Putamen (tissue), 1 donor: ENCODE data around the gene SURF6.
"Not testable (repeated sequence)": the region's sequence is repeated elsewhere in the genome, so short reads cannot be mapped to it uniquely, and the experiment has no call there.

Source experiments
- DNase-seq: peaks from one replicate; pipeline ENCODE4 v3.0.0-alpha.2; 2016; ENCODE audit warnings: low spot score

The SURF6 gene

DNA sequence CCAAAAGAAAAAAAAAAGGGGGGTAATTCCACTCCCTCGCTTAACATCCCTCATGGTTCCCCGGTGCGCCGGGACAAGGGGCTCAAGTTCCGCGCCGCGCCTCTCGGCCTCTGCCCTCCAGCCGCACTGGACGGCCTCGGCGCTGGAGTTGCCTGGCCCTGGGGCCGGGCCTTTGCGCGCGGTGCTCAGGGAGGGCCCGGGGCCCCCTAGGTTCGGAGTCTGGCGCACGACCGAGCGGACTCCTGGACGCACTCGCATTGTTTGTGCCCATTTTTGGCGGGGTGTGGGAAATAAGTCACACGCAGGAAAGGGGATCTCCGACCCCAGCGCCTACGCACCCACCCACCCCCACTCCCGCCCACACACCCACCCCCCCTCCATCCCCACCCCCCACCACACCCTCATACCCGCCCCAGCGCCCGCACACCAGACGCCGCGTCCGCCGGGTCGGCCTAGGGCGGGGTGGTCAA is 11.6 kb upstream of the SURF6 start:
- no peak for DNase-seq

DNA sequence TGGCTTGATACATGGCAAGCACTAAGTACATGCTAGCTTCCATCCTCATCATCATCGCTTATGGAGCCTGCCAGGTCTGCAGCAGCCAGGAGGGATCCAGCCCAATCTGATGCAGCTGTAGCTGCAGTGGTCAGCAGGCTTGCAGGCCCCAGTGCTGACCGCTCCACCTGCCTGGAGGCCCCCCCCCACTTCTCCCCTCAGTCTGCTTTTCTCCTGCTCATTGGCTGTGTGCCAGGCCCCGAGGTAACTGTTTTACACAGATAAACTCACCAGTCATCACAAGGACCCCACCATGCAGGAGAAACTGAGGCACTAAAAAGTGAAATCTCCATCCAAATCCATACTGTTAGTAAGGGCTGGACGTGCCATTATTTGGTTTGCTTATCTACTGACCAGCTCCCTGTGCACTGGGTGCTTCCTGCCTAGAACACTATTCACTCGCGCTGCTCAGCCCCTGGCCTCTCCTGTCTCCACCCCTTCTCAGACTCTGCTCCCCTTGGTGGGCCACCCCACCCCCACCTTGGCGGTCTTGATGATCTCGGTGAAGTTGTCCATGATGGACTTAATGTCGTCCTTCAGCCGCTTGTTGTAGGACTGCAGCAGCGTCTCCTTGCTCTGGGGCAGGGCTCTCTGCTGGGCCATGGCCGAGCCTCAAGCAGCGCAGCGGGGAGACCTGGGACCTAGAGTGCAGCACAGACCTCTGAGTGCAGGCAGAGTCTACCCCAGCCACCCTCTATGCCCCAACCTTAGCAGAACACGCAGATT is 10.2 kb upstream of the SURF6 start:
- no peak for DNase-seq

DNA sequence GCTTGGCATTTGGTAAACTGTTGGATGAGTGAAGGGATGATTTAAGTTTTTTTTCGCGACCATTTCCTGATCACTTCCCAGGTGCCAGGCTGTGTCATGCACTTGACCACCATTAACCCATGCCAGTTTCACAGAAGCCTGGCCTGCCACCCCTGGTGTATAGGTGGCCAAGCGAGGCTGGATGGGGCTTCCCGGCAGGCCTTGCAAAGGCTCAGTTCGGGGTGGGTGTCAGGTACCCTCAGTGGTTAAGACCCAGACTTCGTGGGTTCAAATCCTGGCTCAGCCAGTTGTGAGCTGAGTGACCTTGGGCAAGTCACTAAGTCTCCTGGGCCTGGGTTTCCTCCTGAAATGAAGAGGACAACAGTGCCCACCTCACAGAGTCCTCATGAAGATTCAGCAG is 9.6 kb upstream of the SURF6 start:
- no peak for DNase-seq

DNA sequence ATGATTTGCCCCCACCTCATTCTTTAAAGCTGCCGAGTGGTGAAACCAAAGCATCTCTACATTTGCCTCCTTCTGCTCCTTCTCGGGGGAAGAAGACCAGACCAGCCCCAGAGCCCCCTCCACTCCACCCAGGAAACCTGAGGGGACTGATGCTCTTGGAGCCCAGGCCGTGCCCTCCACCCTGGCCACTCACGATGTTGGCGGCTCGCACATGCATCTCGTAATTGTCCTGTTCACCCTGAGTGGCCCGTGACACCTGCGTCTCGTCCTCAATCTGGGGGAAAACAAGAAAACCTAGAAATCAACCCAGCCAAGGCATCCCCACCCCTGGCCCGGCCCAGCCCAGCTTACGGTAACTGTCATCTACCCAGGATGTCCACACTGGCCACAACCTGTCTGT is 9.0 kb upstream of the SURF6 start:
- DNase-seq = no peak

DNA sequence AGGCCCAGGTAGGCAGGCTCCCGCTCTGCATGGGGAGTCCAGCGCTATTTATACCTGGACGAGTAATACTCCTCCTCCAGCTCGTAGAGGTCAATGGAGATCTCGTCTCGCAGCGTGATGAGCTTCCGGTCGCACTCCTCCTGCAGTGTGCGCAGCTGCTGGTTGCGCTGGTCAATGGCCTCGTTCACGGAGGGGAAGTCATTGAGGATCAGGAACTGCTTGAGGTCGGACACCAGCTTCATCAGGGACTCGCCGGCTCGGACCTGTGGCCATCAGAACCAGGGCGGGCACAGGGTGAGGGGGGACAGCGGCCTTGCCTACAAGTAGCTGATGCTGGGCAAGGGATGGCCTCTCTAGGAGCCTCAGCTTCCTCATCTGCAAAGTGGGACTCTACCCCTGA is 8.1 kb upstream of the SURF6 start:
- DNase-seq = no peak

DNA sequence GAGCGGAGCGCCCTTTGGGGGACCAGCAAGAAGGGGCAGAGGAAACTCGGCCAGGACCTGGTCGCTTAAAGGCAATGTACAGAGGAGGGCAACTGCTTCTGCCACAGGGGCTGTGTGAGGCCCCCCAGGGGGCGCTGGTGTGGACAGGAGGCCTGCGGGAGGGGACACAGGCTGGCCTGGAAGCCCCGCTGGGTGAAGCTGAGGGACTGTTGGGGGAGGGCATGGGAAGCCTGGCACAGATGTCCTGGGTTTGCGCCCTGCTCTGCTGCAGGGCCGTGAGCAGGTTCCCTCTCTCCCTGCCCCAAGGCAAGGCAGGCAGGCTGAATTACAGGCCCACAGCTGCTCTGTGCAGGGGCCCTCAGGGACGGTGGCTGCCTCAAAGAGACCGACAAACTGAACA is 6.6 kb upstream of the SURF6 start:
- DNase-seq = no peak

DNA sequence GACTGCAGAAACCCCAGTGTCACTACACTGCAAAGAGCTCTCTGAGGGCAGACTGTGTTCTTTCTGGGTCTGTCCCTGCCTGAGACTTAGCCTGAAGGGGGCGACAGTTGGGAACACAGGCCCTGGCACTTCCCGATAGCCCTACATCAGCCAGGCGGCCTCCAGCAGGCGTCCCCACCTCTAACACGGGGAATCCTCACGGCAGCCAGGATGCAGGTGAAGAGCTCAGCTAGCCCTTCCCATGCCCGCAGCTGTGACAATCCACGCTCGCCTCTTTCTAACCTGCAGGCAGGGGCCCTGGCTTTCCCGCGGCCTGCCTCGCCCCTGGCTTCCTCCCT is 6.0 kb upstream of the SURF6 start:
- no peak for DNase-seq

DNA sequence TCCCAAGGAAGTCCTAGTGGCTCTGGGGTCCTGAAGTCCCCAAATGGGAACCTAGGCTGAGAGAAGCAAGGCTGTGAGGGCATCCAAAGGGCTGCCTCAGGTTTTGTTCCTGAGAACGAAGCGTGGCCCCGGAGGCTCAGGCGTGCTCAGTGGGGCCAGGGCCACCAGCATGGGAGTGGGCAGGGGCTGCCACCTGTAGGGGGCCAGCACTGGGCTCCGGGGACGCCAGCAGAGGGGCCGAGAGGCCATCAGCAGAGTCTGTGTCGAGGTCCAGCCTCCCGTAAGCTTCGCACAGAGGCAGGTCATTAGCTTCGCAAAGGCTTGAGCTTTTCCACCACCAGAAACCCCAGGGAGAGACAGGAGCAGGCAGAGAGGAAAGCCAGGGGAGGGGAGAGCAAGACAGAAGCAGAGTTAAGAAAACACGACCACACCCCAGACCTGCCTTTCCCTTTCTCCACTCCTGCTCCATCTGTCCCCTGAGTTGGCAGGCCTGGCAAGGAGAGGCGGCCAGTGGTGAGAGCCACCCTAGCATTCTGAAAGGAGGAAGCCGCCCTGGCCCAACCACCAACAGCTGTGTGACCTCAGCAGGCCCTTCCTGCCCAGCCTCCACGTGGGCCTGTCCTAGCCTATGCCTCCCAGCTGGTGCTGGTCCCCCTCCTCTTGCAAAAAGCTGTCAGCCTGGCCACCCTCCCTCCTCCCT is 5.5 kb upstream of the SURF6 start:
- DNase-seq = no peak

DNA sequence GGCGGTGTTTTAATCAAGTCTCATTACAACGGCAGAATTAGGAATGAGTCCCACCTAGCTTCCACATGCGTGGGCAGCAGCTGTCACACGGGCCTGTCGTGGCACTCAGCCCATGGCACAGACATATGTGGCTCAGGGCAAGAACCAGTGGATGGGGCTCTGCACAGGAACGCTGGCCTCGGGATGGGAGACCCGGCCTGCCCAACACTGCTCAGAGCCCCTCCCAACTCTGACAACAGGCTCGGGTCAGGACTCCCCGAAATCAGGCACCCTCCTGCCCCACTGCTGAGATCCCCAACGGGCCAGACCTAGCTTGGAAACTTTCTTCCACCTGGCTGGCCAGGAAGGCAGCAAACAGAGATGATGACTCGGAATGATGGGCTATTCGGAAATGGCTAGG is 4.9 kb upstream of the SURF6 start:
- DNase-seq = no peak

DNA sequence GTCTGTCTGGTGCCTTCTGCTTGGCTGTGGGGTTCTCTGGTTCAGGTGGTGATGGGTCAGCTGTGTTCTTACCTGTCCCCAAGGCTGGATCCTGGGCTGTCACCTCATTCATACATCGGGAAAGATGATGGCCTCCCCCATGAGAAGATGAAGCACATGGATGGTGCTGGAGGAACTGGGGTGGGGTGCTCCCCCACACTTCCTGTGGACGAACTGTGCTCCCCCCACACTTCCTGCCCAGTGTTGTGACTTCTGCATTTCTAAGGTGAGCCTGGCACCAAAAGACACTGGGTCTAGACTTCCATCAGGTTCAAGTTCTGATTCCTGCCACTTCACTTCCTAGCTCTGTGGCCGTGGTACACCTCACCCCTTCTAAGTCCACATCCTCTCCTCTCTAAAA is 4.3 kb upstream of the SURF6 start:
- no peak for DNase-seq

DNA sequence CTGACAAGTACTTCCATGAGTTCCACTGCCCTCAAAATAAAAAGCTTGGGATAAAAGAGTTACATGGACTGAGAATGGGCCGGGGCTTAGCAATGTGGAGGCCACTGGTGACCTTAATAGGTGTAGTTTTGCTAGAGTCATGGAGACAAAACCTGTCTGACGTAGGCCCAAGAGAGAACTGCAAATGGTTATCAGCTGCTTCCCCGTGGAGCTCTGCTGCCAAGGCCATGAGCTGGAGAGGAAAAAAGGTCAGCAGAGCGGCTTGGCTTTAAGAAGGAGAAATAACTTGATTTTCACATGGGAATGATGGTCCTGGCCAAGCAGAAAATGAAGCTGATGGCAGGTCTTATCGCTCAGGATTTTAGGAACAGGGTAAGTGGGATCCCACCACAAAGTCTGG is 3.7 kb upstream of the SURF6 start:
- no peak for DNase-seq

DNA sequence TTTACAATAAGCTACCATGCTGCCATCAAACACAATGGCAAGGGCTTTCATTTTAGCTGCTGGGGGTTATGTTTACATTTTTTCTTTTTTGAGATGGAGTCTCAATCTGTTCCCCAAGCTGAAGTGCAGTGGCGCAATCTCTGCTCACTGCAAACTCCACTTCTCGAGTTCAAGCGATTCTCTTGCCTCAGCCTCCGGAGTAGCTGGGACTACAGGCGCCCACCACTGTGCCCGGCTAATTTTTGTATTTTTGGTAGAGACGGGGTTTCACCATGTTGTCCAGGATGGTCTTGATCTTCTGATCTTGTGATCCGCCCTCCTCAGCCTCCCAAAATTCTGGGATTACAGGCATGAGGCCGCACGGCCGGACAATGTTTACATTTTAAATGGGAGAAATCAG is 1.1 kb downstream of the SURF6 start:
- DNase-seq = not testable (repeated sequence)

DNA sequence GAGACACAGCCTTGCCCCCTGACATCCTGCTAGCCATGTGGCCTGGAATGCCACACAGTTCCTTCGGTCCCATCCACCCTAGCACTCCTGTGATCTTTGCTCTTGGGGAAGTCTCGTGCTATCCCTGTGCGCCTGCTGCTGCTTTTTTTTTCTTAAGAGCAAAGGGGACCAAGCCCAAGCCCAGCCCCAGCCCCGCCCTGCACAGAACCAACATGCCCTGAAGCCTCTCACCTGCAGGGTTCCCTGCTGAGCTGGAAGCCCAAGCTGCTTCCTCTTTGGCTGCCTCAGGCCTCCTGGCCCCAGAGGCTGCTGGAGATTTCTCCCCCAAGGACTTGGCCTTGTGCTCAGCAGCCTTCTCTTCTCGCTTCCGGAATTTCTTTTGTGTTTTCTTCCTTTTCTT is 1.8 kb downstream of the SURF6 start:
- DNase-seq = no peak

DNA sequence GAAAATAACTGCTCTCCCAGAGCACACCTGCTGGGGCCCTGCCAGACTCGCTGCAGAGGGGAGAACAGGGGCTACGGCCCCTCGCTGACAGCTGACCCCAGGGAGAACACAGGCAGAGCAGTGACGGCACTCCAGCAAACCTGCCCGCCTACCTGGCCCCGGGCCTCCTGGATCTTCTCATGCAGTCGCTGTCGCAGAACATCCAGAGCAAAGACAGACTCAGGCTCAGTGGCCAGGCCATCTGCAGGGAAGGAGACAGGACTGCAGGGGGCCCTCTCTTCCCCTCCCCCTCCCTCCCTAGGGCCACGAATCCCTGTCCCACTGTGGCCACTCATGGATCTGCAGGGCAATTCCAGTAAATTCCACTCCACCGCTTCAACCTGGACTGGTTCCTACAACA is 2.4 kb downstream of the SURF6 start:
- DNase-seq = no peak

DNA sequence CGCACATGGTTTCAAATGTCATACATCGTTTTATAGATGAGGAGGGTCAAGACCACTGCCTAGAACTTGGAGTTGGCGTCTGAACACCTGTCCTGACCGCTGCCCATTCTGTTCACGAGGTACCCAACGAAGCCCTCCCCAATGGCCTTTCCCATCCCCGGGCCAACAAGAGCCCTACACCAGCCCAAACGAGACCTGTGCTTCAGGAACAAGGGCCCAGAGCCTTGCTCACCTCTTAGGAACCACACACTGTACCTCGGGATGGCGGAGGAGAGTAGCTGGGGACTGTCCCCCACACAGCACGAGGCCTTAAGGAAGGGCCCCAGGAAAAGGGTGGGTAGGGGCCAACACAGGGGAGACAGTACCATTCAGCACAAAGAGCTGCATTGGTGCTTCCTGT is 3.0 kb downstream of the SURF6 start:
- no peak for DNase-seq

DNA sequence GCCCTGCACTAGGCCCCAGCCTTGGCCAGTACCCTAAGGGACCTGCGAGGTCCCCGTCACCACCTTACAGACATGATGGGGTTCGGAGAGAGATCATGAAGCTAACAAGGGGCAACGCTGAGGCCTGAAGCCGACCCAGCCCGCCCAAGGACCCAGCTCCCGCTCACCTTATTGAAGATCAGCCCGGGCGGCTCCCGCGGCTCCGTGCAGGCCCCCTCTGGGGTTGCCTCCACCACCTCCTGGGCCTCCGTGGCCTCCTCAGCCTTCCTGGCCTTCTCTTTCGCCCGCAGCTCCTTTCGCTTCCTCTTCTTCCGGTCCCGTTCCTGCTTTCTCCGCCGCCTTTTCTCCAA is 3.6 kb downstream of the SURF6 start:
- DNase-seq = no peak

DNA sequence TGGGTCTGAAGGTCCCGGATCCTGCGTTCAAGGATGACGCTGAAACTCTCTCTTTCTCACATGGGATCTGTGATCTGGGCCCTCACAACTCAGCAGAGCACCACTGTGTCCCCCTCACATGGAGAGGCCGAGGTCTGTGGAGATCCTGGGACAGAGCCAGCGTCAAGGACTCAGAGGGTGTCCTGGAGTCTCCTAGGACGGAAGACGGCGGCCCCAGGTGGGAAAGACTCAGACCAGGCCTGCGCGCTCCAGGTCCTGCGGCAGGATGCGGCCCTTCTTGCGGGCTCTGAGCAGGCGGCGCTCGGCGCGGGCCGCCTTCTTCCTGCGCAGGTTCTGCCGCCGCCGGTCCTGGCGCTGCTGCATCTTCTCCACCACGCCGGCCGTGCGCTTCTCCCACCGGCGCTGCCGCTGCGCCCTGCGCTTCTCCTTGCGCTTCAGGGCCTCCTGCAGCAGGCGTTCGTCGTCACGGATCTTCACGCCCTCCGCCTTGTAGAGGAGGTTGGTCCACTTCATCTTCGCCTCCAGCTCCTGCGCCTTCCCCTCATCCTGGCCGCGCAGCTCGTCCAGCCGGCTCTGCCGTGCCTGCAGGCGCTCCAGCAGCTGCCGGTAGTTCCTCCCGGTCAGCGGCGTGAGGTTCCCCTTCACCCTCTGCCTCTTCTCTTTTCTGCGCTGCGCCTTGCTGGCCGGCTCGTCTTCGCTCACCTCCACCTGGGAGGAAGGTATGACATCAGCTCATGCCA is 4.2 kb downstream of the SURF6 start:
- DNase-seq = no peak

DNA sequence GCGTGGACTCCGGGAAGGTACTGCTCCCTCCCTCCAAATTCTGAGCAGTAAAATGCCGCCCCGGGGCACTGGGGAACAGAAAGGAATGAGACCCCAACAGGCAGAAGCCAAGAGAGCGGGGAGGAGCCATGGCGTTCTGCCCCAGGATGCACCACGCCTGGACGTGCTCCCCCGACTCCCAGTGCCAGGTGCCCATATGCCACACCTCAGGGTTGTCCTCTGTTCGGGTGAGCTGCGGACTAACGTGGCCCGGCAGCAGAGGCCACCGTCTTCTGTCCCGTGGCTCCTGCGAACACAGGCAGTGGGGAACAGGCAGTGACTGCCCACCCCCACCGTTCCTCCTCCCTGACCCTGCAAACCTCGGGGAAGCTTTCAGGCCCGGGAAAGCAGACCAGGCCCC is 4.8 kb downstream of the SURF6 start:
- DNase-seq = no peak

DNA sequence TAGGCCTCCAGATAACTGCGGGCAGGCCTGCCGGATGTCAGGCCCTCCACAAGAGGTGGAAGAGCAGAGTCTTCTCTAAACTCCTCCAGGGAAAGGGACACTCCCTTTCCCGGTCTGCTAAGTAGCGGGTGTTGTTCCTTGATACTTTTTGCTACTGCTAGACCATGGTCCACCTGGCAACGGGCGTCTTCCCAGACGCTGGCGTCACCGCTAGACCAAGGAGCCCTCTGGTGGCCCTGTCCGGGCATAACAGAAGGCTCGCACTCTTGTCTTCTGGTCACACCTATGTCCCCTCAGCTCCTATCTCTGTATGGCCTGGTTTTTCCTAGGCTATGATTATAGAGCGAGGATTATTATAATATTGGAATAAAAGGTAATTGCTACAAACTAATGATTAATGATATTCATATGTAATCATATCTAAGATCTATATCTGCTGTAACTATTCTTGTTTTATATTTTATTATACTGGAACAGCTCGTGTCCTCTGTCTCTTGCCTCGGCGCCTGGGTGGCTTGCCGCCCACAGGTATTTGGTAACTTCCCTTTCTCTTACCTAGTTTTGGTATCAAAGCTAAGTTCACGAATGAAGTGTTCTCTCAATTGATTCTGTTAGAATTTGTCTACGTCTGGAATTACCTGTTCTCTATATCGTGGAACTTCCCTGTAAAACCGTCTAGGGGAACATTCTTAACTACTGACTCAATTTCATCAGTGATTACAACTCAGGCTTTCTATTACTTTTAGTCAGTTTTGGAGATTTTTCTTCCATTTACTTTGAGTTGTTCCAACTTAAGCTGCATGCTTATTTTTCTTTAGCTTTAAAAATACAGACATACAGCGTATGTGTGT is 6.5 kb downstream of the SURF6 start:
- not testable (repeated sequence) for DNase-seq

DNA sequence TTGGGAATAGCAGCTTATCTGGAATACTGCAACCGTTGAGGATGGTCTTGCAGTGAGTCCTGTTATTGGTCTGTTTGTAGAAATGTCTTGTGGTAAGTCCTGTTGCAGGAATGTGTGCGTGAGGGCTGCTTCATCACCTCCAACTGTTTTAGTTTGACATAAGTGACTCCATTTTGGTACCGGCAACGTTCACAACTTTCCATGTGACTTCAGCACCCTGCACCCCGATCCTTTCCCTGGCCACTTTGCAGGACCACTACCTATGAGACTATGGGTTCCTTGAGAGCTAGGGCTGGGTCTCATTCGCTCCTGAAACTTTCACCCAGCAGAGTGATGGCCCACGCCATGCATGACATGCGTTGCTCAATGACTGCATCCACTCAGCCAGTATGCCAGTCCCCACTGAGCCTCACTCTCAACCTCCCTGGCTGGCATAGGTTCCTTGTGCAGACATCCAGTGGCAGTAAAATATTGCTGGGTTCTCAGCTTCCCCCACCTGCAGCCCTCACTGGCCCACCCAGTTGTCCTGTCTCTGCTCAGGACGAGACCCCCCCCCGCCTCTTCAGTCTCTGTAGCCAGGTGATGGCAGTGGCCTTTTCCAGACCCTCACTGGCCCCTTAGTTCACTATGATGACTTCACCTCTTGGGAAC is 8.0 kb downstream of the SURF6 start:
- no peak for DNase-seq

DNA sequence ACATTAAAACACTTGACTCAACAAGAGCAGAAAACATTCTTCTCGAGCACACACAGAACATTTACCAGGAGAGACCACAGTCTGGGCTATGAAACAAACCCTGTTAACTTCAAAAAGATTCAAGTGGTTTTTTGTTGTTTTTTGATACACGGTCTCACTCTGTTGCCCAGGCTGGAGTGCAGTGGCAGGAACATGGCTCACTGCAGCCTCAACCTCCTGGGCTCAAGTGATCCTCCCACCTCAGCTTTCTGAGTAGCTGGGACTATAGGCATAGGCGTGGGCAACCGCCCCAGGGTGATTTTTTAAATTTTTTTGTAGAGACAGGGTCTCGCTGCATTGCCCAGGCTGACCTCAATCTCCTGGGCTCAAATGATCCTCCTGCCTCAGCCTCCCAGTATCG is 9.0 kb downstream of the SURF6 start:
- DNase-seq = not testable (repeated sequence)
